GM06990 (cell line): ENCODE data around the gene PTPRN2.

ENCODE experiments used
- DNase-seq: peaks from one replicate; pipeline ENCODE4 v3.0.0-alpha.2; 2011; ENCODE audit not compliant: insufficient read length; ENCODE audit errors: extremely low read depth
- H3K27me3 ChIP-seq: replicated peaks from 2 replicates; pipeline ENCODE4 v1.6.0; 2011; ENCODE audit warnings: low read length; ENCODE audit not compliant: control insufficient read depth, insufficient read depth
- H3K36me3 ChIP-seq: 2 replicates; pipeline ENCODE4 v1.5.1; 2011; ENCODE audit warnings: low read length; ENCODE audit not compliant: control insufficient read depth, insufficient read depth
- H3K4me3 ChIP-seq: replicated peaks from 2 replicates; pipeline ENCODE4 v1.5.1; 2011; ENCODE audit warnings: low read depth, mild to moderate bottlenecking, control low read depth, low read length
- TF ChIP-seq, protein P1 (sequence below): IDR thresholded peaks from 2 replicates; pipeline ENCODE4 v1.5.1; 2011; ENCODE audit warnings: low read length, control low read depth, mild to moderate bottlenecking, inconsistent platforms; ENCODE audit not compliant: insufficient read depth, poor library complexity, severe bottlenecking

The PTPRN2 gene

DNA sequence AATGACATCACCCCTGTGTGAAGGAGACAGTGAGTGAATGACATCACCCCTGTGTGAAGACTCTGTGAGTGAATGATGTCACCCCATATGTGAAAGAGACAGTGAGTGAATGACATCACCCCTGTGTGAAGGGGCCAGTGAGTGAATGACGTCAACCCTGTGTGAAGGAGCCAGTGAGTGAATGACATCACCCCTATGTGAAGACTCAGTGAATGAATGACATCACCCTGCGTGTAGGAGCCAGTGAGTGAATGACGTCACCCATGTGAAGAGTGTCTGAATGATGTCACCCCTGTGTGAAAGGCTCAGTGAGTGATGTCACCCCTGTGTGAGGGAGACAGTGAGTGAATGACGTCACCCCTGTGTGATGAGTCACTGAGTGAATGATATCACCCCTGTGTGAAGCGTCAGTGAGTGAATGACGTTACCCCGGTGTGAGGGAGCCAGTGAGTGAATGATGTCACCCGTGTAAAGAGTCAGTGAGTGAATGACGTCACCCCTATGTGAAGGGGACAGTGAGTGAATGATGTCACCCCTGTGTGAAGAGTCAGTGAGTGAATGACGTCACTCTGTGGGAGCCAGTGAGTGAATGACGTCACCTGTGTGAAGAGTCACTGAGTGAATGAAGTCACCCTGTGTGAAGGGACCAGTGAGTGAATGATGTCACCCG, 478.1 kb downstream of the PTPRN2 start:
- no peak for DNase-seq
- TF ChIP-seq, protein P1, sequence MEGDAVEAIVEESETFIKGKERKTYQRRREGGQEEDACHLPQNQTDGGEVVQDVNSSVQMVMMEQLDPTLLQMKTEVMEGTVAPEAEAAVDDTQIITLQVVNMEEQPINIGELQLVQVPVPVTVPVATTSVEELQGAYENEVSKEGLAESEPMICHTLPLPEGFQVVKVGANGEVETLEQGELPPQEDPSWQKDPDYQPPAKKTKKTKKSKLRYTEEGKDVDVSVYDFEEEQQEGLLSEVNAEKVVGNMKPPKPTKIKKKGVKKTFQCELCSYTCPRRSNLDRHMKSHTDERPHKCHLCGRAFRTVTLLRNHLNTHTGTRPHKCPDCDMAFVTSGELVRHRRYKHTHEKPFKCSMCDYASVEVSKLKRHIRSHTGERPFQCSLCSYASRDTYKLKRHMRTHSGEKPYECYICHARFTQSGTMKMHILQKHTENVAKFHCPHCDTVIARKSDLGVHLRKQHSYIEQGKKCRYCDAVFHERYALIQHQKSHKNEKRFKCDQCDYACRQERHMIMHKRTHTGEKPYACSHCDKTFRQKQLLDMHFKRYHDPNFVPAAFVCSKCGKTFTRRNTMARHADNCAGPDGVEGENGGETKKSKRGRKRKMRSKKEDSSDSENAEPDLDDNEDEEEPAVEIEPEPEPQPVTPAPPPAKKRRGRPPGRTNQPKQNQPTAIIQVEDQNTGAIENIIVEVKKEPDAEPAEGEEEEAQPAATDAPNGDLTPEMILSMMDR, result no peak
- no peak overlapping the region for H3K4me3 ChIP-seq
- H3K36me3 ChIP-seq, result no peaks in the 10 kb centered on the region
- H3K27me3 ChIP-seq, result no peaks in the 10 kb centered on the region

DNA sequence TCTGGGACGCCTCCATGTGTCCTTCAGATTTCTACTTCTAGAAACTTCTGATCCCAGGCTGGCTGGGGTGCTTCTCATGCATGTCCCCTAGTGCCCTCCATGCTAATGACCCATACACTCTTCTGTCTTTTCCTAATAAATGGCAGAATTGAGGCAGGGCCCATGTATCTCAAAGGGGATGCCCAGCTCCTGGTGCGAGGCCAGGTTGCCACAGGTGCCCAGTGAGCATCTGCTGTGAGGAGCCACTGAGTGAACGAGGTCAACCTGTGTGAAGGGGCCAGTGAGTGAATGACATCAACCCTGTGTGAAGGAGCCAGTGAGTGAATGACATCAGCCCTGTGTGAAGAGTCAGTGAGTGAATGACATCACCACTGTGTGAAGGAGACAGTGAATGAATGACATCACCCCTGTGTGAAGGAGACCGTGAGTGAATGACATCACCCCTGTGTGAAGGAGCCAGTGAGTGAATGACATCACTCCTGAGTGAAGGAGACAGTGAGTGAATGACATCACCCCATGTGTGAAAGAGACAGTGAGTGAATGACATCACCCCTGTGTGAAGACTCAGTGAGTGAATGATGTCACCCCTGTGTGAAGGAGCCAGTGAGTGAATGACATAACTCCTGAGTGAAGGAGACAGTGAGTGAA, 478.9 kb downstream of the PTPRN2 start:
- no peaks in the 10 kb centered on the region for H3K27me3 ChIP-seq
- no peaks in the 10 kb centered on the region for H3K36me3 ChIP-seq
- no peak overlapping the region for H3K4me3 ChIP-seq
- no peak for DNase-seq
- TF ChIP-seq, protein P1, result no peak

DNA sequence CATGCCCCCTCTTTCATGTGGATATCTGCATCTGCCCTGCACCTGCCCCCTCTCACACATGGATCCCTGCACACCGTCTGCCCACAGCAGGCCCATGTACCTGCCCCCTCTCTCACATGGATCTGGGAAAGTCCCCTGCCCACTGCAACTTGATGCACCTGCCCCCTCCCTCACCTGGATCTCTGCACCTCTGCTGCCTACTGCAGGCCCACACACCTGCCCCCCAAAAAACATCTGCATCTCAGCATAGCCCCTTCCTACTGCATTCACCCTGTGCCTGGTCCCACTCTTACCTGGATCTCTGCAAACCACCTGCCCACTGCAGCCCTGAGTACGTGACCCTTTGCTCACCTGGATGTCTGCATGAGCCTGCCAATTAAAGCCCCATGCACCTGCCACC, 479.8 kb downstream of the PTPRN2 start:
- Histone ChIP-seq H3K4me3 (no peak overlapping the region), H3K27me3 (no peaks in the 10 kb centered on the region), H3K36me3 (no peaks in the 10 kb centered on the region)
- DNase-seq, result no peak
- TF ChIP-seq, protein P1, result no peak

DNA sequence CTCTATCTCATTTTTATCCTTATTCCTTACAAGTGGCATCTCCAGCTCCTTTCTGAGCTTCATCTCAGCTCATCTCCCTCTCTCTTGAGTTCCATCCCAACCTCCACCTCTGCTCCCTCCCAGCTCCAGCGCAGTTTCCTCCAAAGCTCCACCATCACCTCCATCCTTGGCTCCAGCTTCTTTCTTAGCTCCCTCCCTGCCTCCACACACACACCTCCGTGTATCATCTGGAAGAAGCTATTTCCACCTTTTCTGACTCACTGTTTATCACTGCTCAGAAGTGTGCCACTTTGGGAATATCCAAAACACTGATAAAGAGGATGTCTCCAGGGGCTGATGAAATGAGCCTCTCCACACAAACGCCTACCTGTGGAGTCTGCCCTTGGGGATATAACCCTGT, 481.4 kb downstream of the PTPRN2 start:
- H3K4me3 ChIP-seq, result no peak overlapping the region
- H3K36me3 ChIP-seq, result no peaks in the 10 kb centered on the region
- DNase-seq, result no peak
- TF ChIP-seq, protein P1, result no peak
- H3K27me3 ChIP-seq, result no peaks in the 10 kb centered on the region

DNA sequence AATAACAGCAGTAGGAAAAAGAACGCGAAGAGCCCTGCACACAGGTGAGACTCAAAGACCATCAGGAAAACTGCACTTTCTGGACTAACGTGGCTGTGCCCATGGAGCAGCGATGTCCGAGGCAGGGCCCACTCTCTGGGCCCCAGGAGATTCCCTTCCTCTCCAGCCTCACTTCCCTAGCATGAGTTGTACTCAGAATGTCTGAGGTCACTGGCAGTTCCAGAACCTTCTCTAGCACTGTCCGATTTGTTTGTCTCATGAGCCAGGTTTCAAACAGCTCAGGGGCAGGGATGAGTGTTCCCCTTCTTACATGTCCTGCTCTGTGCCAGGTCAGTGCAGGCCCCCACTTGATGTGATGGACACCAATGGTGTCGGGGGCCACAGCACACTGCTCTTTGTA, 484.2 kb downstream of the PTPRN2 start:
- Histone ChIP-seq H3K4me3 (no peak overlapping the region), H3K36me3 (no peaks in the 10 kb centered on the region), H3K27me3 (no peaks in the 10 kb centered on the region)
- TF ChIP-seq, protein P1, result no peak
- DNase-seq, result no peak

DNA sequence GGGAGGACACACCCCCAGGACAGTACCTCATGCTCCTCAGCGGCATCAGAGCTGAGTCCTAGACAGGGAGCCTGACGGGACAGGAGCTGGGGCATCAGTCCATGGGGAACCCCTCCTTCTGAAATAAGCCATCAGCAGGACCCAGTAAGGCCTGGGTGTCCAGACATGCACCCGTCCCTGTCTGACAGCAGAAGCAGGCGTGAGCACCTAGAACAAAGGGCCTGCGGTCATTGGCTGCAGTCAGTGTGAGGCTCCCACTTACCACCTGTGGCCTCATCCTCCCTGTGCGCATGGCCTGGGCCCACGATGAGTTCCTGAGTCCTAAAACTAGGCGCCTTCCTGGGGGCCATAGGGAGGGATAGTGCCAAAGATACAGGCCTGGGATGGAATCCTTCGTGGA, 484.7 kb downstream of the PTPRN2 start:
- H3K27me3 ChIP-seq, result no peaks in the 10 kb centered on the region
- TF ChIP-seq, protein P1, result no peak
- no peak overlapping the region for H3K4me3 ChIP-seq
- DNase-seq, result no peak
- no peaks in the 10 kb centered on the region for H3K36me3 ChIP-seq
